PFSK-1 (cell line): Measurements from ENCODE around the gene MFSD6L. TPM values are rescaled to one million over a fixed set of nuclear protein-coding genes. Genes with fewer than 3 reads are reported as not detected.

Source experiments
- FOXP2 ChIP-seq: optimal IDR thresholded peaks from 2 replicates; pipeline ENCODE3; 2011; ENCODE audit warnings: borderline replicate concordance, control low read depth, inconsistent platforms; ENCODE audit not compliant: insufficient read depth; ENCODE audit errors: extremely low read length, extremely low read depth
- POLR2AphosphoS5 ChIP-seq: IDR thresholded peaks from 2 replicates; pipeline ENCODE4 v1.6.1; 2012; ENCODE audit warnings: low read depth, mild to moderate bottlenecking, control low read depth, low read length, moderate library complexity
- SIN3A ChIP-seq: IDR thresholded peaks from 2 replicates; pipeline ENCODE4 v1.6.1; 2012; ENCODE audit warnings: mild to moderate bottlenecking, low read length, moderate library complexity, borderline replicate concordance; ENCODE audit not compliant: insufficient read depth
- TAF1 ChIP-seq: IDR thresholded peaks from 2 replicates; pipeline ENCODE4 v1.6.1; 2012; ENCODE audit warnings: low read length, control low read depth, borderline replicate concordance; ENCODE audit not compliant: insufficient read depth
- polyA plus RNA-seq: library from polyadenylated mRNA; unstranded; fragments of >200 nt; gene quantifications from one replicate; pipeline ENCODE4 v1.2.1, GENCODE V29; 2012; ENCODE audit warnings: low read depth, missing spikeins; ENCODE audit not compliant: insufficient read length
- TF ChIP-seq, protein P1 (sequence below), 2 experiments: IDR thresholded peaks; 2 replicates each; pipeline versions ENCODE4 v1.6.1 to v1.8.0; 2011 to 2012; ENCODE audit warnings: low read depth in 2 of 2, low read length in 2 of 2, control low read depth in 1 of 2, inconsistent platforms in 1 of 2, mild to moderate bottlenecking in 1 of 2, moderate library complexity in 1 of 2; ENCODE audit not compliant: insufficient read depth in 1 of 2

The MFSD6L gene, protein sequence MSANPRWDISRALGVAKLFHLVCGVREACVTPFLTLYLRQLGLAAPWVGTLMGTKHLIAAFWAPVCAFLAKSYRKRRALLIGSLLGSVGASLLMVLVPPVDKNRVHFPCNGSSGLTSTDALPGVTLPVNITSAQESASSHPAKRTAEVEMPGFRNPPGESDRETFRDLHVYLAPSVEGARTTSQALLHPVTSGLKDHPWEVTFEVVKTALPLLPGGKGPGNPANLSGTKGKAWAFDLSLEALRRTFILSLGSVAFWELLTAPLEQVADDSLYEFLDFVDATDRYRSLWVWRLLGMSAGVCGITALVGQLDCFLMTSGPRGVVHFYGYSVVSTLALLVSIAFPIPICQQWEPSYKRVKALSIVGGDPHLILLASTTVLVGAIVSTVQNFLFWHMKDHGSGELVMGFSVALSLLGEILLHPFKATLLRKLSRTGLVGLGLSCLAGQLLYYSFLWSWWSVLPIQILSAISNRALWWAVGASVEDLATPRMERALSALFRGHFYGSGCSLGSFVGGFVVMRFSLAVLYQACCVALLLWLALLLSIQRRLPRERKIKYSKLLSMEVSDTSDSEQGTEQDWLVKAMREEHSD
- 0.13 TPM for polyA plus RNA-seq

DNA sequence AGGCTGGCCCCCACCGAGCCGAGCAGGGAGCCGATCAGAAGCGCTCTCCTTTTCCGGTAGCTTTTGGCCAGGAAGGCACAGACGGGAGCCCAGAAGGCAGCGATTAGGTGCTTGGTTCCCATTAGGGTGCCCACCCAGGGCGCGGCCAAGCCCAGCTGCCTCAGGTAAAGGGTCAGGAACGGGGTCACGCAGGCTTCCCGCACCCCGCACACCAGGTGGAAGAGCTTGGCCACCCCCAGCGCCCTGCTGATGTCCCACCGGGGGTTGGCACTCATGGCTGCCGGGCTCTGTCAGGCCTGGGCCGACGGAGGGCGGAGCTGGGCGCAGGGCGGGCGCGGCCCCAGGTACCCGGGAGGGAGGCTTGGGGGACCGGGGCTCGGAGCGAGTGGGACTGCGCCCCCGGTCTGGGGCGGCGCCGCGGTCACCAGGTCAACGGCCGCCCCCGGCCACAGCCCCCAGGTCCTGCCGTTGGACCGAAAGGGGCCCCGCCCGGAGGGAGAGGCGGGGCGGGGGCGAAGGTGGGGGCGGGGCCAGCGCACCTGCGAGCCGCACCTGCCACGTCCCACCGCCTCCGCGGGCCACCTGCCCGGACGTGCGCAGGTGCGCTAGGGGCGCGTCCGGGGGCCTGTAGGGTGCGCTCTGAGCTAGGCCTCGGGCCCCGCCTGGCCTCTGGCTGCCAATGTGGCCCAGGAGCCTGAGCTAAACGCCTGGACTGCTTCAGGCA lies at the start of gene MFSD6L:
MFSD6L (minus strand) TSS at position 520 of the 724 bp plus-strand sequence; CDS start at position 275, 245 bp downstream.
- TF ChIP-seq, protein P1, sequence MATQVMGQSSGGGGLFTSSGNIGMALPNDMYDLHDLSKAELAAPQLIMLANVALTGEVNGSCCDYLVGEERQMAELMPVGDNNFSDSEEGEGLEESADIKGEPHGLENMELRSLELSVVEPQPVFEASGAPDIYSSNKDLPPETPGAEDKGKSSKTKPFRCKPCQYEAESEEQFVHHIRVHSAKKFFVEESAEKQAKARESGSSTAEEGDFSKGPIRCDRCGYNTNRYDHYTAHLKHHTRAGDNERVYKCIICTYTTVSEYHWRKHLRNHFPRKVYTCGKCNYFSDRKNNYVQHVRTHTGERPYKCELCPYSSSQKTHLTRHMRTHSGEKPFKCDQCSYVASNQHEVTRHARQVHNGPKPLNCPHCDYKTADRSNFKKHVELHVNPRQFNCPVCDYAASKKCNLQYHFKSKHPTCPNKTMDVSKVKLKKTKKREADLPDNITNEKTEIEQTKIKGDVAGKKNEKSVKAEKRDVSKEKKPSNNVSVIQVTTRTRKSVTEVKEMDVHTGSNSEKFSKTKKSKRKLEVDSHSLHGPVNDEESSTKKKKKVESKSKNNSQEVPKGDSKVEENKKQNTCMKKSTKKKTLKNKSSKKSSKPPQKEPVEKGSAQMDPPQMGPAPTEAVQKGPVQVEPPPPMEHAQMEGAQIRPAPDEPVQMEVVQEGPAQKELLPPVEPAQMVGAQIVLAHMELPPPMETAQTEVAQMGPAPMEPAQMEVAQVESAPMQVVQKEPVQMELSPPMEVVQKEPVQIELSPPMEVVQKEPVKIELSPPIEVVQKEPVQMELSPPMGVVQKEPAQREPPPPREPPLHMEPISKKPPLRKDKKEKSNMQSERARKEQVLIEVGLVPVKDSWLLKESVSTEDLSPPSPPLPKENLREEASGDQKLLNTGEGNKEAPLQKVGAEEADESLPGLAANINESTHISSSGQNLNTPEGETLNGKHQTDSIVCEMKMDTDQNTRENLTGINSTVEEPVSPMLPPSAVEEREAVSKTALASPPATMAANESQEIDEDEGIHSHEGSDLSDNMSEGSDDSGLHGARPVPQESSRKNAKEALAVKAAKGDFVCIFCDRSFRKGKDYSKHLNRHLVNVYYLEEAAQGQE (IDR thresholded peaks at IDR 0.05; ENCODE audit: insufficient read depth in 1 of 2, low read depth in 2 of 2, low read length in 2 of 2) = no peak
- no peak for TF ChIP-seq POLR2AphosphoS5

DNA sequence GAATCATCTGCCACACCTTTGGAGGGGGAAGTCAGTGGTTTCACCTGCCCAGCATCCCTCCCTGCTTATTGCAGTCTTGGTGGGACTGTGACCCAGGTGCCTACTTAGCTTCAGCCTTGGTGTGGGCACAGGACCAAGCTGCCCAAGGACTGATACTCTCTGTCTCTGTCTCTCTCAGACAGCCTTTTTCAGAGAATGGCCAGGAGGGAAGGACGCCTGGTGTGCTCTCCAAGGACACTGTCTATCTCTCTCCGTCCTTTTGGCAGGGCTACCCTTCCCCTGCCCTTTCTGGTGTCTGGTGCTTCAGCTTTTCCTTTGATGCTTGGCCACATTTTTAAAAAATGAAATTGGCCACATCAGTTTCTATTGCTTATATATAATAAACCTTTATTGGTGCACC lies 48.7 kb upstream of the MFSD6L start:
- TF ChIP-seq POLR2AphosphoS5 = no peak
- no peak for TF ChIP-seq TAF1
- no peak for TF ChIP-seq SIN3A
- TF ChIP-seq, protein P1 (IDR thresholded peaks at IDR 0.05; ENCODE audit: insufficient read depth in 1 of 2, low read depth in 2 of 2, low read length in 2 of 2) = no peak
- no peak for TF ChIP-seq FOXP2

DNA sequence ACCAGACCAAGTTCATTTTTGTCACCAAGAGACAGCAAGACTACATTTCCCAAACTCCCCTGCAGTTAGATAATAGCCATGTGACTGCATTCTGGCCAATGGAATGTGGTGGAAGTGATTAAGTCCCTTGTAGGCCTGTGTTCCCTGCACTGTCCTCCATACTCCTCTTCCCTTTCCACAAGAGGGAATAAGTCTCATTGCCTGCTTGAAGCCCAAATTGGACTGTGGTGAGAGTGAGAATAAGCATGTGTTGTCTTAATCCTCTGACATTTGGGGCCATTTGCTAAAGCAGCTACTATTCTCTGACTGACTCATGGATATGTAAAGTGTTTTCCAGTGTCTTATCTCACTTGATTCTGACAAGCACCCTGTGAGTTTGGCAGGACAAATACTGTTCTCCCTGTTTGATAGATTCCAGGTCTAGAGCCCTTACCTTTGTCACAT lies 47.6 kb upstream of the MFSD6L start:
- no peak for TF ChIP-seq TAF1

DNA sequence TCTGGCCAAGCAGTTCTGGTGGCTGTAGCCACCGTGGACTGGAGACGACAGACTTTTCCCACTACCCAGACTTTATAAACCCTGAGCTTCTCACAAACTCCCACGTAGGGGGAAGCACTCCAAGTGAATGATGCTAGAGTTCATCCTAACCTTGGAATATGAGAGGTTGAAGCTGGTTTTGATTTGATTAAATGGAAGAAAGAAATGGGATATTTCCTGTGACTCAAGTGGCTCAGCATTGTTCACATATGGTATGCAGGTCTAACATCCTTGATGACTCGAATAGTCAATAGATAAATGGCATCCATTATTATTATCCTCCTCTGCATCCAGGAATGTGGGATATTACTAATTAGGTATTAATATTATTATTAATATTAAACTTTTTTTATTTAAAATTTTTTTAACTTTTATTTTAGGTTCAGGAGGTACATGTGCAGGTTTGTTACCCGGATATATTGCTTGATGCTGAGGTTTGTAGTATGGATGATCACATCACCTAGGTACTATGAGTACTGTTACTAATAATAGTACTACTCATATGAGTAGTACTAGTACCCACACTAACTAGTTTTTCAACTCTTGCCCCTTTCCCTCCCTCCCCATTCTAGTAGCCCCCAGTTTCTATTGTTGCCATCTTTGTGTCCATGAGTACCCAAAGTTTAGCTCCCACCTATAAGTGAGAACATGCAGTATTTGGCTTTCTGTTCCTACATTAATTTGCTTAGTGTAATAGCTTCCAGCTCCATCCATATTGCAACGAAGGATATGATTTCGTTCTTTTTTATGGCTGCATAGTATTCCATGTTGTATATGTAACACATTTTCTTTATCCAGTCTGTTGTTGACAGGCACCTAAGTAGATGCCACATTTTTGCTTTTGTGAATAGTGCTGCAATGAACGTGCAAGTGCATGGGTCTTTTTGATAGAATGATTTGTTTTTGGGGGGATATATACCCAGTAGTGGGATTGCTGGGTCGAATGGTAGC lies 45.4 kb upstream of the MFSD6L start:
- TF ChIP-seq SIN3A = no peak
- TF ChIP-seq, protein P1 (IDR thresholded peaks at IDR 0.05; ENCODE audit: insufficient read depth in 1 of 2, low read depth in 2 of 2, low read length in 2 of 2) = no peak
- TF ChIP-seq POLR2AphosphoS5 = no peak
- no peak for TF ChIP-seq FOXP2
- TF ChIP-seq TAF1 = no peak

DNA sequence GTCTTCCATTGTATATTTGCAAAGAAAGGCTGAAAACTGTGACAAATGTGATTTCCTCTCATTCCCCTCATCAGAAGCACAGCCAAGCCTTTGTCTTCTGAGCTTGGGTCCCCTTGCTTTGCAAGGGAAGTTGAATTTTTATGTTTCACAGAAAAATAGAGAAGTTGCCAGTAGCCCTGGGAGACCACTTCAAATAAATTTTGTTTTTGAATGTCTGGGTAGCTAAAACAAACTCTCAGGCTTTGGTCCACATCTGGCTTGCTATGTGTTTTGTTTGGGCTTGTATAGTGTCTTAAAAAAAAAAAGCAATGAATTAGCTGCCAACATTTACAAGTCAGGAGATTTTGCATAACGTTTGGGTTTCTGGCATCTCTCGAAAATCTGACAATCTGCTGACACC lies 44.2 kb upstream of the MFSD6L start:
- TF ChIP-seq SIN3A (no peak), TAF1 (no peak), FOXP2 (no peak), POLR2AphosphoS5 (no peak)
- TF ChIP-seq, protein P1 (IDR thresholded peaks at IDR 0.05; ENCODE audit: insufficient read depth in 1 of 2, low read depth in 2 of 2, low read length in 2 of 2) = no peak
